Kidney epithelial cell (primary cell): ENCODE results near the gene B3GALT4. TPM values are rescaled to one million over a fixed set of nuclear protein-coding genes. Genes with fewer than 3 reads are reported as not detected.
"Not testable (repeated sequence)": the region's sequence is repeated elsewhere in the genome, so short reads cannot be mapped to it uniquely, and the experiment has no call there.

ENCODE experiments used
- DNase-seq: peaks from one replicate; pipeline ENCODE4 v3.0.0-alpha.2; 2010; ENCODE audit warnings: low read depth
- H3K27me3 ChIP-seq: 2 replicates; pipeline ENCODE4 v1.6.0; 2011; ENCODE audit warnings: low read length; ENCODE audit not compliant: control insufficient read depth, insufficient read depth
- H3K36me3 ChIP-seq: 2 replicates; pipeline ENCODE4 v1.5.1; 2011; ENCODE audit warnings: low read length; ENCODE audit not compliant: control insufficient read depth, insufficient read depth
- H3K4me3 ChIP-seq: 2 replicates; pipeline ENCODE4 v1.5.1; 2011; ENCODE audit warnings: low read depth, mild to moderate bottlenecking, control low read depth, low read length
- total RNA-seq: library from RNA; depleted of rRNA; stranded (reverse); fragments of >200 nt; gene quantifications from 2 replicates; pipeline ENCODE4 v1.2.3, GENCODE V29; 2015
- TF ChIP-seq, protein P1 (sequence below): IDR thresholded peaks from 2 replicates; pipeline ENCODE4 v1.5.1; 2011; ENCODE audit warnings: mild to moderate bottlenecking, moderate library complexity, low read length, control low read depth, inconsistent platforms; ENCODE audit not compliant: insufficient read depth, poor library complexity, severe bottlenecking

B3GALT4 gene
- total RNA-seq, 1 donor from 2014 or later = 1.4 TPM

DNA sequence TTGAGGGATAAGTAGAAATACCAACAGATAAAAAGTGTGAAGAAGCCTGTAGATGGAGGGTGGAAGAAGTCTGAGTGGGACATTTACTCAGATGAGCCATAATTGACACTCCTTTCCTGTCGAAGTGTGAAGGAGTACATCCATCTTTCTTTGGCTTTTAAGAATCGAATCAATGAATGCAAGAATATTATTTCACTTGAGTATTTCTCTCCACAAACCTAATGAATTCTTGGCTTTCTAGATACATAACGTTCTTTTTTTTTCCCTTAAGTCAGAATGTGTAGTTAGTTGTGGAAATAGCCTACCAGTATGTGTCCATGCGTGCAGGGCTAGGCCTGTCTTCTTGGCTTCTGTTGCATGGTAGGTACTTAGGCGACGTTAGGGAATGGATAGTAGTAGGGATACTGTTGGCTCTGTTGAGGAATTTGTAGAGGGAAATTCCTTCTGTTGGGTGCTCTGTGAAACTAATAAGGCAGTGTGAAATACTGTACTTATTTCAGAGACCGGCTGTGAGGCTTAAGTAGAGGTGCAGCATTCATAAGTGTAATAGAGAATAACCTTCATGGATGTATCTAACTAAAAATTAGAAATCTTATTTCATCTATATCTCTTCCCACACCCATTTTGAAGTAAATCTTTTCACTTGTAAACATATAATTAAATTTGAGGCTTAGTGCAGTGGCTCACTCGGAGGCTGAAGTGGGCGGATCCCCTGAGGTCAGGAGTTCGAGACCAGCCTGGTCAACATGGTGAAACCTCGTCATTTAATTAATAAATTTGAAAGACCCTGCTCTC is 3.6 kb upstream of the B3GALT4 start:
- no peak for DNase-seq
- TF ChIP-seq, protein P1, sequence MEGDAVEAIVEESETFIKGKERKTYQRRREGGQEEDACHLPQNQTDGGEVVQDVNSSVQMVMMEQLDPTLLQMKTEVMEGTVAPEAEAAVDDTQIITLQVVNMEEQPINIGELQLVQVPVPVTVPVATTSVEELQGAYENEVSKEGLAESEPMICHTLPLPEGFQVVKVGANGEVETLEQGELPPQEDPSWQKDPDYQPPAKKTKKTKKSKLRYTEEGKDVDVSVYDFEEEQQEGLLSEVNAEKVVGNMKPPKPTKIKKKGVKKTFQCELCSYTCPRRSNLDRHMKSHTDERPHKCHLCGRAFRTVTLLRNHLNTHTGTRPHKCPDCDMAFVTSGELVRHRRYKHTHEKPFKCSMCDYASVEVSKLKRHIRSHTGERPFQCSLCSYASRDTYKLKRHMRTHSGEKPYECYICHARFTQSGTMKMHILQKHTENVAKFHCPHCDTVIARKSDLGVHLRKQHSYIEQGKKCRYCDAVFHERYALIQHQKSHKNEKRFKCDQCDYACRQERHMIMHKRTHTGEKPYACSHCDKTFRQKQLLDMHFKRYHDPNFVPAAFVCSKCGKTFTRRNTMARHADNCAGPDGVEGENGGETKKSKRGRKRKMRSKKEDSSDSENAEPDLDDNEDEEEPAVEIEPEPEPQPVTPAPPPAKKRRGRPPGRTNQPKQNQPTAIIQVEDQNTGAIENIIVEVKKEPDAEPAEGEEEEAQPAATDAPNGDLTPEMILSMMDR = no peak
- Histone ChIP-seq H3K27me3 (no peaks in the 10 kb centered on the region), H3K36me3 (peaks cover 3% of the 10 kb centered on the region), H3K4me3 (peak overlapping the region; percentile 69)

DNA sequence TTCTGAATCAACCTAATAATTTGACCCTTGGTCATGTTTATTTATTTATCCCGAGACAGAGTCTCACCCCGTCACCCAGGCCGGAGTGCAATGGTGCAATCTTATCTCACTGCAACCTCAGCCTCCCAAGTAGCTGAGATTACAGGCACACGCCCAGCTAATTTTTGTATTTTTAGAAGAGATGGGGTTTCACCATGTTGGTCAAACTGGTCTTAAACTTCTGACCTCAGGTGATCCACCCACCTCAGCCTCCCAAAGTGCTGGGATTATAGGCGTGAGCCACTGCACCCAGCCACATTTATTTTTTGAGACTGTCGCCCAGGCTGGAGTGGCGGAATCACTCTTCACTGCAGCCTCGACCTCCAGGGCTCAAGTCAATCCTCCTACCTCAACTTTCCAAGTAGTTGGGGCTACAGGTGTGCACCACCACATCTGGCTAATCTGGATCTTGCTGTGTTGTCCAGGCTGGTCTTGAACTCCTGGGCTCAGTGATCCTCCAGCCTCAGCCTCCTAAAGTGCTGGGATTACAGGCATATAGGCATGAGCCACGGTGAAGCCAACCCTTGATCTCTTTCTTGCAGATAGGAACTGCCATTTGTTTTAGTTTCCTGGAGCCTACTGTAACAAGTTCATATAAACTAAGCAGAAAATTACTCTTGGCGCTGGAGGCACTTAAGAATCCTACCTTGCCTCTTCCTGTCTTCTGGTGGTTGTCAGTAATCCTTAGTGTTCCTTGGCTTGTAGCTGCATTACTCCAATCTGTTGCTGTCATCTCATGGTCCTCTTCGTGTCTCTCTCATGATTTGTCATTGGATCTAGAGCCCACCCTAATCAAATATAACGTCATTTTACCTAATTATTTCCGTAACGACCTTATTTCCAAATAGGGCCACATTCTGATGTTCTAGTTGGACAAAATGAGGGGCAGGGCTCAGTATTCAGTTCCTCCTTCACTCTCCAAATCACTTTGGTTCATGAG is 2.7 kb upstream of the B3GALT4 start:
- TF ChIP-seq, protein P1 = no peak
- Histone ChIP-seq H3K27me3 (no peaks in the 10 kb centered on the region), H3K36me3 (peaks cover 3% of the 10 kb centered on the region), H3K4me3 (peak overlapping the region; percentile 6)
- DNase-seq = no peak

DNA sequence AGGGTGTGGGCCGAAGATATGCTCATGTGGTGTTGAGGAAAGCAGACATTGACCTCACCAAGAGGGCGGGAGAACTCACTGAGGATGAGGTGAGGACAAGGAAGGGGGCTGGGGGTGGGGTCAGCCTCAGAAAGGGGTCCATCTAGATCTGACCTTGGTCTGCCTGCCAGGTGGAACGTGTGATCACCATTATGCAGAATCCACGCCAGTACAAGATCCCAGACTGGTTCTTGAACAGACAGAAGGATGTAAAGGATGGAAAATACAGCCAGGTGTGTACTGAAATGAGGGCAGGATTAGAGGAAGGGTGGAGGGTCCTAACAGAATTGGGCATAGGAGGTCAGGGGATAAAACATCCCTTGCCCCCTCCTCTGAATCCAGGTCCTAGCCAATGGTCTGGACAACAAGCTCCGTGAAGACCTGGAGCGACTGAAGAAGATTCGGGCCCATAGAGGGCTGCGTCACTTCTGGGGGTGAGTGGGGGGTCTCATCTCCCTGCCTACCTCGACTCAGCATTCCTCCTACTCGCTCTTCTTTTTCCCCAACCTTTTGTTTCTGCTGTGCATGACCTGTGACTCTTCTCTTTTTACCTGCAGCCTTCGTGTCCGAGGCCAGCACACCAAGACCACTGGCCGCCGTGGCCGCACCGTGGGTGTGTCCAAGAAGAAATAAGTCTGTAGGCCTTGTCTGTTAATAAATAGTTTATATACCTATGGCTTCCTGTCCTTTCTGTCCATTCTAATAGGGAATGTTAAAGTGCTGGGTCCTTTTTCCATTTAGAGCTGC is 935 bp upstream of the B3GALT4 start:
- H3K4me3 ChIP-seq, H3K27me3 ChIP-seq, H3K36me3 ChIP-seq, DNase-seq: not testable (repeated sequence)

DNA sequence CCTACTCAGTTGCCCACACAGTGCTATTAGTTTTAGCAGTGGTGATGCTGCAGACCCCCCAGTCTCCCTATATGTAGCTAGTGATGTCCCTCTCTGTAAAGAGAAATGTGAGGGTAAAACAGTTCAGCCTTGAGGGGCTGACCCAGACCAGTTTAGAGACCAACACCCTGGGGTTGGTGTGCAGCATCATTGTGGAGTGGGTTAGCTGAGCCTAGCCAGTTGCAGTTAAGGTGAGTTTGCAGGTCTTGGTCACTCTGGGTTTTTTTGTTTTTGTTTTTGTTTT is 401 bp upstream of the B3GALT4 start:
- H3K4me3 ChIP-seq = peak overlapping the region; percentile 39
- H3K27me3 ChIP-seq = no peaks in the 10 kb centered on the region
- peaks cover 6% of the 10 kb centered on the region for H3K36me3 ChIP-seq
- no peak for DNase-seq
- TF ChIP-seq, protein P1 = no peak

DNA sequence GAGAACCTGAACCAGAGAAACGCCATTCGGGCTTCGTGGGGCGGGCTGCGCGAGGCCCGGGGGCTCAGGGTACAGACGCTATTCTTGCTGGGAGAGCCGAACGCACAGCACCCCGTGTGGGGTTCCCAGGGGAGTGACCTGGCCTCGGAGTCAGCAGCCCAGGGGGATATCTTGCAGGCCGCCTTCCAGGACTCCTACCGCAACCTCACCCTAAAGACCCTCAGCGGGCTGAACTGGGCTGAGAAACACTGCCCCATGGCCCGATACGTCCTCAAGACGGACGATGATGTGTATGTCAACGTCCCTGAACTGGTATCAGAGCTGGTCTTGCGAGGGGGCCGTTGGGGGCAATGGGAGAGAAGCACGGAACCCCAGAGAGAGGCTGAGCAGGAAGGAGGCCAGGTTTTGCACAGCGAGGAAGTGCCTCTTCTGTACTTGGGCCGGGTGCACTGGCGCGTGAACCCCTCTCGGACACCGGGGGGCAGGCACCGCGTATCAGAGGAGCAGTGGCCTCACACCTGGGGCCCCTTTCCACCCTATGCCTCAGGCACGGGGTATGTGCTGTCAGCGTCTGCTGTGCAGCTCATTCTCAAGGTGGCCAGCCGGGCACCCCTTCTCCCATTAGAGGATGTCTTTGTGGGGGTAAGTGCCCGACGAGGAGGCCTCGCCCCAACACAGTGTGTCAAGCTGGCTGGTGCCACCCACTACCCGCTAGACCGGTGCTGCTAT is 904 bp downstream of the B3GALT4 start:
- TF ChIP-seq, protein P1 = no peak
- H3K36me3 ChIP-seq = peaks cover 4% of the 10 kb centered on the region
- peak overlapping the region; percentile 39 for H3K4me3 ChIP-seq
- no peaks in the 10 kb centered on the region for H3K27me3 ChIP-seq
- DNase-seq = no peak

DNA sequence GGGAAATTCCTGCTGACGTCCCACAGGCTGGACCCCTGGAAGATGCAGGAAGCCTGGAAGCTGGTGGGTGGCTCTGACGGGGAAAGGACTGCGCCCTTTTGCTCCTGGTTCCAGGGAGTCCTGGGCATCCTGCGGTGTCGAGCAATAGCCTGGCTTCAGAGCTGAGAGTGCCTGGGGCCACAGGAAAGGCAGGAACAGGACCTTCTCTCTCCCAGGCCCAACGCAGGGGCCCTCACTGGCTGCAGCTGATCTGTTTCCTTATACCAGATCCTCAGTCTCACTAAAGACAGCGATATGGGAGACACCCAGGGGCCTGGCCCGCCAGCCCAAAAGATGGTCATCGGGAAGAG is 1.4 kb downstream of the B3GALT4 start:
- TF ChIP-seq, protein P1 = no peak
- DNase-seq = no peak
- Histone ChIP-seq H3K4me3 (no peak overlapping the region), H3K27me3 (no peaks in the 10 kb centered on the region), H3K36me3 (peaks cover 4% of the 10 kb centered on the region)
